SK-N-SH (cell line): ENCODE data around the gene HLA-DOB. TPM values are rescaled to one million over a fixed set of nuclear protein-coding genes. Genes with fewer than 3 reads are reported as not detected.

ENCODE experiments used
- CTCF ChIA-PET: fragments of 300-600, 350-600 bp; formaldehyde crosslinking; extraction: SDS; loops from one replicate; lab custom pipeline; 2021; lab: Yijun Ruan, JAX
- POLR2A ChIA-PET: fragments of 350-600 bp; sonication (Branson Sonifier 250); formaldehyde crosslinking; extraction: SDS; loops from one replicate; lab custom pipeline; 2020; ENCODE audit warnings: antibody characterized with exemption, inconsistent platforms; lab: Yijun Ruan, JAX
- DNase-seq: peaks from one replicate; pipeline ENCODE4 v3.0.0; 2012
- H2AFZ ChIP-seq: fragments of 200-600 bp; sonication (generic); 2 replicates; pipeline ENCODE4 v1.8.1; 2016; ENCODE audit warnings: antibody characterized with exemption, mild to moderate bottlenecking, low read depth
- H3F3A ChIP-seq: fragments of 200-600 bp; sonication (generic); replicated peaks from 2 replicates; pipeline ENCODE3; 2016; ENCODE audit warnings: antibody characterized with exemption, mild to moderate bottlenecking; ENCODE audit not compliant: insufficient read depth
- H3K27ac ChIP-seq, 2 experiments: fragments of 200-500 bp in 1 of 2; fragments of 200-600 bp in 1 of 2; sonication (Bioruptor generic) in 1 of 2; sonication (generic), shearing (Covaris generic) in 1 of 2; 2 replicates each; pipeline versions ENCODE4 v1.5.1 to v1.6.1; 2014 to 2016; ENCODE audit warnings: low read depth in 2 of 2, inconsistent platforms in 1 of 2, low read length in 1 of 2, mild to moderate bottlenecking in 1 of 2, mixed read lengths in 1 of 2
- H3K27me3 ChIP-seq: fragments of 200-600 bp; sonication (generic), shearing (Covaris generic); 2 replicates; pipeline ENCODE4 v1.6.1; 2016; ENCODE audit warnings: mixed run types; ENCODE audit not compliant: insufficient read depth
- H3K36me3 ChIP-seq, 2 experiments: fragments of 200-500 bp in 1 of 2; fragments of 200-600 bp in 1 of 2; sonication (Bioruptor generic) in 1 of 2; sonication (generic) in 1 of 2; replicated peaks in 1 of 2; 2 replicates each; pipeline versions ENCODE3 to v1.5.1; 2014 to 2016; ENCODE audit warnings: low read length in 1 of 2, mild to moderate bottlenecking in 1 of 2; ENCODE audit not compliant: insufficient read depth in 2 of 2, control insufficient read depth in 1 of 2
- H3K4me1 ChIP-seq, 2 experiments: fragments of 200-500 bp in 1 of 2; fragments of 200-600 bp in 1 of 2; sonication (Bioruptor generic) in 1 of 2; sonication (generic), shearing (Covaris generic) in 1 of 2; 2 replicates each; pipeline versions ENCODE4 v1.5.1 to v1.6.1; 2014 to 2016; ENCODE audit warnings: low read depth in 1 of 2, low read length in 1 of 2, mixed run types in 1 of 2; ENCODE audit not compliant: insufficient read depth in 2 of 2, control insufficient read depth in 1 of 2
- H3K4me2 ChIP-seq: fragments of 200-600 bp; sonication (generic), shearing (Covaris generic); 2 replicates; pipeline ENCODE4 v1.6.1; 2017; ENCODE audit warnings: mixed run types
- H3K4me3 ChIP-seq, 2 experiments: fragments of 200-500 bp in 1 of 2; fragments of 200-600 bp in 1 of 2; sonication (Bioruptor generic) in 1 of 2; sonication (generic), shearing (Covaris generic) in 1 of 2; 2 replicates each; pipeline versions ENCODE4 v1.5.1 to v1.8.1; 2014 to 2016; ENCODE audit warnings: low read depth in 2 of 2, inconsistent platforms in 1 of 2, low read length in 1 of 2, mild to moderate bottlenecking in 1 of 2, mixed read lengths in 1 of 2, moderate library complexity in 1 of 2
- H3K79me2 ChIP-seq: fragments of 200-600 bp; sonication (generic); 2 replicates; pipeline ENCODE4 v1.8.1; 2017; ENCODE audit warnings: mild to moderate bottlenecking; ENCODE audit not compliant: insufficient read depth
- H3K9ac ChIP-seq: fragments of 200-600 bp; sonication (generic); 2 replicates; pipeline ENCODE4 v1.6.1; 2017; ENCODE audit warnings: mixed run types
- H3K9me2 ChIP-seq: fragments of 200-600 bp; sonication (generic); 2 replicates; pipeline ENCODE4 v1.6.1; 2017; ENCODE audit warnings: mixed run types
- H3K9me3 ChIP-seq: fragments of 200-600 bp; sonication (generic); 2 replicates; pipeline ENCODE4 v1.6.1; 2017; ENCODE audit warnings: mixed run types, mild to moderate bottlenecking, moderate library complexity
- H4K20me1 ChIP-seq: fragments of 200-600 bp; sonication (generic); 2 replicates; pipeline ENCODE4 v1.6.1; 2017; ENCODE audit warnings: mild to moderate bottlenecking, mixed run types; ENCODE audit not compliant: insufficient read depth
- CHD2 ChIP-seq: fragments of 150-350 bp; IDR thresholded peaks from 2 replicates; pipeline ENCODE4 v1.6.1; 2018; ENCODE audit warnings: low read length; ENCODE audit not compliant: partially characterized antibody
- EP300 ChIP-seq, 2 experiments: IDR thresholded peaks; 2 replicates each; pipeline versions ENCODE4 v1.4.0 to v1.6.1; 2012; ENCODE audit warnings: borderline replicate concordance in 1 of 2, low read depth in 1 of 2, low read length in 1 of 2
- FOSL2 ChIP-seq: IDR thresholded peaks from 2 replicates; pipeline ENCODE4 v1.4.0; 2012; ENCODE audit warnings: low read depth, mild to moderate bottlenecking, moderate library complexity, borderline replicate concordance
- FOXM1 ChIP-seq: IDR thresholded peaks from 2 replicates; pipeline ENCODE4 v1.4.0; 2012; ENCODE audit warnings: low read depth, mild to moderate bottlenecking
- GABPA ChIP-seq: IDR thresholded peaks from 2 replicates; pipeline ENCODE4 v1.4.0; 2012; ENCODE audit warnings: low read depth, mild to moderate bottlenecking
- JUND ChIP-seq: IDR thresholded peaks from 2 replicates; pipeline ENCODE4 v1.4.0; 2012
- MEF2A ChIP-seq: IDR thresholded peaks from 2 replicates; pipeline ENCODE4 v1.4.0; 2012; ENCODE audit warnings: low read depth, borderline replicate concordance
- NRF1 ChIP-seq: IDR thresholded peaks from 2 replicates; pipeline ENCODE4 v1.6.1; 2012; ENCODE audit warnings: low read depth, mild to moderate bottlenecking, low read length
- RAD21 ChIP-seq: IDR thresholded peaks from 2 replicates; pipeline ENCODE4 v1.6.1; 2012; ENCODE audit warnings: mild to moderate bottlenecking, low read length
- RCOR1 ChIP-seq: fragments of 150-350 bp; IDR thresholded peaks from 2 replicates; pipeline ENCODE4 v1.6.1; 2017; ENCODE audit warnings: antibody characterized with exemption, low read length
- RFX5 ChIP-seq: IDR thresholded peaks from 2 replicates; pipeline ENCODE4 v1.6.1; 2012; ENCODE audit warnings: mild to moderate bottlenecking, improper control_type of control experiment, low read length
- RXRA ChIP-seq: IDR thresholded peaks from 2 replicates; pipeline ENCODE4 v1.4.0; 2012; ENCODE audit warnings: low read depth, mild to moderate bottlenecking, borderline replicate concordance
- SIN3A ChIP-seq: IDR thresholded peaks from 2 replicates; pipeline ENCODE4 v1.6.1; 2012; ENCODE audit warnings: low read depth, mild to moderate bottlenecking, low read length, moderate library complexity, borderline replicate concordance
- TAF1 ChIP-seq: IDR thresholded peaks from 2 replicates; pipeline ENCODE4 v1.6.1; 2012; ENCODE audit warnings: low read depth, mild to moderate bottlenecking, low read length, moderate library complexity, borderline replicate concordance
- TCF12 ChIP-seq: IDR thresholded peaks from 2 replicates; pipeline ENCODE4 v1.4.0; 2012
- WGBS: methylation state at CpG from one replicate; pipeline ENCODE4 v1.1.6; 2017; ENCODE audit warnings: low lambda C conversion rate; 5-methylcytosine and 5-hydroxymethylcytosine counted together
- polyA plus RNA-seq, 3 experiments: library from polyadenylated mRNA; depleted of rRNA; stranded (reverse); fragments of >200 nt; gene quantifications; 2 replicates each; pipeline ENCODE4 v1.2.3, GENCODE V29; 2012
- TF ChIP-seq, protein P1 (sequence below): fragments of 150-350 bp; IDR thresholded peaks from 2 replicates; pipeline ENCODE4 v1.6.1; 2016; ENCODE audit warnings: mild to moderate bottlenecking, low read depth, low read length
- TF ChIP-seq, protein P2 (sequence below): IDR thresholded peaks from 2 replicates; pipeline ENCODE4 v1.4.0; 2012; ENCODE audit warnings: low read depth
- TF ChIP-seq, protein P3 (sequence below): IDR thresholded peaks from 2 replicates; pipeline ENCODE4; 2012
- TF ChIP-seq, protein P4 (sequence below): IDR thresholded peaks from 2 replicates; pipeline ENCODE4 v1.6.1; 2012; ENCODE audit warnings: mild to moderate bottlenecking, low read depth, low read length, moderate library complexity
- TF ChIP-seq, protein P5 (sequence below): IDR thresholded peaks from 2 replicates; pipeline ENCODE4 v1.4.0; 2012; ENCODE audit warnings: low read depth, borderline replicate concordance

Gene HLA-DOB
- polyA plus RNA-seq, 1 of the 3 experiments (the other 2 are of a cell fraction): not detected

DNA sequence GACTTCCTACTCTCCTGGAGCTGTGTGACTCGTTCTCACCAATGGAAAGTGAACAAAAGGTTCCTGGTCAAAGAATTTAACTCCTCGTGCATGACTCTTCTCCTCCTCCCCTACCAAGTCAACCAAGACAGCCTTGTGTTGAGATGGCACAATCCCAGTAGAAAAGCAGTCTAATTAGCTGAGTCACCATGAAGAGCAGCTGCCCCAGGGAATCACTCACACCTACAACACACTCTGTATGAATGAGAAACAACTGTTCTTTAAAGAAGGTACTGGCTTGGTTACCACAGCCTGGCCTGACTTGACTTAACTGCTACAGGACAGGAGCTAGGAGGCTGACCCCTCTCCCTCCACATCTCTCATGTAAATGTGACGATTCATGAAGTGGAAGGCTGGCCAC, 2.9 kb upstream of the HLA-DOB start:
- no peak overlapping the region for H2AFZ ChIP-seq
- 7% methylated on average over 3 of the region's 3 CpGs for WGBS
- H3K36me3 ChIP-seq: no peaks in the 10 kb centered on the region
- H3K27me3 ChIP-seq: peaks cover 13% of the 10 kb centered on the region; the same call in 1 of the 2 replicates
- CTCF ChIA-PET: interaction anchor here (1.5 to 2.9 kb wide), 3 partner anchors 19 to 328 kb away, joined by 4 to 15 read pairs (median 8); partner anchors contain the start of gene TAP2
- H3K9ac ChIP-seq: no peak overlapping the region
- no peak for DNase-seq
- no peak overlapping the region for H3K4me3 ChIP-seq
- H4K20me1 ChIP-seq: no peaks in the 10 kb centered on the region
- H3K9me3 ChIP-seq: no peaks in the 10 kb centered on the region
- no peak overlapping the region for H3K4me2 ChIP-seq
- no peaks in the 10 kb centered on the region for H3K9me2 ChIP-seq
- H3K27ac ChIP-seq: no peak overlapping the region
- no peaks in the 10 kb centered on the region for H3F3A ChIP-seq
- POLR2A ChIA-PET: no interaction called here
- no peaks in the 10 kb centered on the region for H3K4me1 ChIP-seq
- TF ChIP-seq RAD21: no peak
- TF ChIP-seq, protein P1, sequence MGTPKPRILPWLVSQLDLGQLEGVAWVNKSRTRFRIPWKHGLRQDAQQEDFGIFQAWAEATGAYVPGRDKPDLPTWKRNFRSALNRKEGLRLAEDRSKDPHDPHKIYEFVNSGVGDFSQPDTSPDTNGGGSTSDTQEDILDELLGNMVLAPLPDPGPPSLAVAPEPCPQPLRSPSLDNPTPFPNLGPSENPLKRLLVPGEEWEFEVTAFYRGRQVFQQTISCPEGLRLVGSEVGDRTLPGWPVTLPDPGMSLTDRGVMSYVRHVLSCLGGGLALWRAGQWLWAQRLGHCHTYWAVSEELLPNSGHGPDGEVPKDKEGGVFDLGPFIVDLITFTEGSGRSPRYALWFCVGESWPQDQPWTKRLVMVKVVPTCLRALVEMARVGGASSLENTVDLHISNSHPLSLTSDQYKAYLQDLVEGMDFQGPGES: no peak
- TF ChIP-seq EP300 (IDR thresholded peaks at IDR 0.05; ENCODE audit: borderline replicate concordance in 1 of 2, low read depth in 1 of 2, low read length in 1 of 2): no peak
- TF ChIP-seq, protein P2, sequence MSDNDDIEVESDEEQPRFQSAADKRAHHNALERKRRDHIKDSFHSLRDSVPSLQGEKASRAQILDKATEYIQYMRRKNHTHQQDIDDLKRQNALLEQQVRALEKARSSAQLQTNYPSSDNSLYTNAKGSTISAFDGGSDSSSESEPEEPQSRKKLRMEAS: no peak
- no peak for TF ChIP-seq TAF1
- TF ChIP-seq JUND: no peak
- TF ChIP-seq MEF2A: no peak
- TF ChIP-seq, protein P3, sequence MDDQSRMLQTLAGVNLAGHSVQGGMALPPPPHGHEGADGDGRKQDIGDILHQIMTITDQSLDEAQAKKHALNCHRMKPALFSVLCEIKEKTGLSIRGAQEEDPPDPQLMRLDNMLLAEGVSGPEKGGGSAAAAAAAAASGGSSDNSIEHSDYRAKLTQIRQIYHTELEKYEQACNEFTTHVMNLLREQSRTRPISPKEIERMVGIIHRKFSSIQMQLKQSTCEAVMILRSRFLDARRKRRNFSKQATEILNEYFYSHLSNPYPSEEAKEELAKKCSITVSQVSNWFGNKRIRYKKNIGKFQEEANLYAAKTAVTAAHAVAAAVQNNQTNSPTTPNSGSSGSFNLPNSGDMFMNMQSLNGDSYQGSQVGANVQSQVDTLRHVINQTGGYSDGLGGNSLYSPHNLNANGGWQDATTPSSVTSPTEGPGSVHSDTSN: no peak
- no peak for TF ChIP-seq RCOR1
- TF ChIP-seq CHD2: no peak
- TF ChIP-seq NRF1: no peak
- TF ChIP-seq RFX5: no peak
- TF ChIP-seq, protein P4, sequence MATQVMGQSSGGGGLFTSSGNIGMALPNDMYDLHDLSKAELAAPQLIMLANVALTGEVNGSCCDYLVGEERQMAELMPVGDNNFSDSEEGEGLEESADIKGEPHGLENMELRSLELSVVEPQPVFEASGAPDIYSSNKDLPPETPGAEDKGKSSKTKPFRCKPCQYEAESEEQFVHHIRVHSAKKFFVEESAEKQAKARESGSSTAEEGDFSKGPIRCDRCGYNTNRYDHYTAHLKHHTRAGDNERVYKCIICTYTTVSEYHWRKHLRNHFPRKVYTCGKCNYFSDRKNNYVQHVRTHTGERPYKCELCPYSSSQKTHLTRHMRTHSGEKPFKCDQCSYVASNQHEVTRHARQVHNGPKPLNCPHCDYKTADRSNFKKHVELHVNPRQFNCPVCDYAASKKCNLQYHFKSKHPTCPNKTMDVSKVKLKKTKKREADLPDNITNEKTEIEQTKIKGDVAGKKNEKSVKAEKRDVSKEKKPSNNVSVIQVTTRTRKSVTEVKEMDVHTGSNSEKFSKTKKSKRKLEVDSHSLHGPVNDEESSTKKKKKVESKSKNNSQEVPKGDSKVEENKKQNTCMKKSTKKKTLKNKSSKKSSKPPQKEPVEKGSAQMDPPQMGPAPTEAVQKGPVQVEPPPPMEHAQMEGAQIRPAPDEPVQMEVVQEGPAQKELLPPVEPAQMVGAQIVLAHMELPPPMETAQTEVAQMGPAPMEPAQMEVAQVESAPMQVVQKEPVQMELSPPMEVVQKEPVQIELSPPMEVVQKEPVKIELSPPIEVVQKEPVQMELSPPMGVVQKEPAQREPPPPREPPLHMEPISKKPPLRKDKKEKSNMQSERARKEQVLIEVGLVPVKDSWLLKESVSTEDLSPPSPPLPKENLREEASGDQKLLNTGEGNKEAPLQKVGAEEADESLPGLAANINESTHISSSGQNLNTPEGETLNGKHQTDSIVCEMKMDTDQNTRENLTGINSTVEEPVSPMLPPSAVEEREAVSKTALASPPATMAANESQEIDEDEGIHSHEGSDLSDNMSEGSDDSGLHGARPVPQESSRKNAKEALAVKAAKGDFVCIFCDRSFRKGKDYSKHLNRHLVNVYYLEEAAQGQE: no peak
- TF ChIP-seq GABPA: no peak
- no peak for TF ChIP-seq SIN3A
- TF ChIP-seq TCF12: no peak
- no peak for TF ChIP-seq RXRA
- TF ChIP-seq, protein P5, sequence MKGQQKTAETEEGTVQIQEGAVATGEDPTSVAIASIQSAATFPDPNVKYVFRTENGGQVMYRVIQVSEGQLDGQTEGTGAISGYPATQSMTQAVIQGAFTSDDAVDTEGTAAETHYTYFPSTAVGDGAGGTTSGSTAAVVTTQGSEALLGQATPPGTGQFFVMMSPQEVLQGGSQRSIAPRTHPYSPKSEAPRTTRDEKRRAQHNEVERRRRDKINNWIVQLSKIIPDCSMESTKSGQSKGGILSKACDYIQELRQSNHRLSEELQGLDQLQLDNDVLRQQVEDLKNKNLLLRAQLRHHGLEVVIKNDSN: no peak
- no peak for TF ChIP-seq FOXM1
- TF ChIP-seq FOSL2: no peak
- no peaks in the 10 kb centered on the region for H3K79me2 ChIP-seq
